Activated CD8-positive, alpha-beta memory T cell treated with anti-CD3 and anti-CD28 coated beads for 24 hours (primary cell): ENCODE data around the gene TMEM255A.
"Not testable (repeated sequence)": the region's sequence is repeated elsewhere in the genome, so short reads cannot be mapped to it uniquely, and the experiment has no call there.

Source experiments
- DNase-seq: peaks from one replicate; pipeline ENCODE4 v3.0.0-alpha.2; 2020

The TMEM255A gene

GRCh38 chrX:120310861-120311726 is at the start of gene TMEM255A:
TSS of gene TMEM255A (minus strand) at chrX:120311461. CDS start at chrX:120311309, 152 bp downstream.
- DNase-seq: no peak

DNA sequence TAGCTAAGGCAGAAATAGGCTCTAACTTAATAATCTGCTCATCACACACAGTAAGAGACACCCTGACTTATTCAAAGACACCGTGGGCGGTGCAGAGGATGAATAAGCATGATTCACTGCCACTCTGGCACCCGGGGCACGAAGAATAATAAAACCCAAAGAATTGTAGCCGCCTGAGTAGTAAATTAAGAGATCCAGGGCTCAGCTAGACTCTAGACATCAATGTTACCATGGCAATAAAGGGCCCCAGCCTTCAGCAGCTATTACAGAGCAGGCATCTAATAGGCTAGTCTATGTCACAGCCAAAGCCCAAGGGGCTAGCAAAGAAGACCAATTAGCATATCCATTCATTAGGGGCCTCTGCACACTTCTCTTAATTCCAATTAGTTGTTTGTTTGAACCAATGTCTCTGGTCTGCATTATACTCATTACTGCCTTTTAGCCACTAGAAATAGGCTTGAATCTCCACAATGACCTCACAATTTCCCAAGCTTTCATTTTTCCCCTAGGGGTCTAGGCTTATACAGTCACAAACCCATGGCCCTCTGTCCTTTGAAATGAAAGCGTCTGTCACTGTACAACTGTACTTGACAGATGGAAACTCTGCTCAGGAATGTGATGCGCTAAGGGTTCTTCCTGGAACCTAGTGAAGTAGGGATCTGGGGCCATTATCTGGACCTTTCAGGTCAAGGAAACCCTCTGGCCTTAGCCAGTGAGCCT is 47.6 kb upstream of the TMEM255A start:
- no peak for DNase-seq

GRCh38 chrX:120357186-120357585 is 45.9 kb upstream of the TMEM255A start:
- no peak for DNase-seq

DNA sequence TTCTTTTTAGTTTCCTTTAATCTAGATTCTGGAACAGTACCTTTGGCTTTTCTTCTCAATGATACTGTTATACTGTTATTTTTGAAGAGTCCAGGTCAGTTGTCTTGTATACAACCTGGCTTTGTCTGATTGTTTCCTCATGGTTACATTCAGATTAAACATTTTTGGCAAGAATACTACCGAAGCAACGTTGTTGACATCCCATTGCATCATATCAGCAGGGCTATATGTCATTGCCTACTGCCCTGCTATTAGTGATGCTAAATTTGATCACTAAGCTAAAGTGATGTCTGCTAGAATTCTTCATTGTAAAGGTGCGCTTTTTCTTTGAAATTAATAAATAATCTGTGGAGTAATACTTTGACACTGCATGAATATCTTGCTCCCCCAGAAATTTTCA is 44.8 kb upstream of the TMEM255A start:
- DNase-seq: no peak

DNA sequence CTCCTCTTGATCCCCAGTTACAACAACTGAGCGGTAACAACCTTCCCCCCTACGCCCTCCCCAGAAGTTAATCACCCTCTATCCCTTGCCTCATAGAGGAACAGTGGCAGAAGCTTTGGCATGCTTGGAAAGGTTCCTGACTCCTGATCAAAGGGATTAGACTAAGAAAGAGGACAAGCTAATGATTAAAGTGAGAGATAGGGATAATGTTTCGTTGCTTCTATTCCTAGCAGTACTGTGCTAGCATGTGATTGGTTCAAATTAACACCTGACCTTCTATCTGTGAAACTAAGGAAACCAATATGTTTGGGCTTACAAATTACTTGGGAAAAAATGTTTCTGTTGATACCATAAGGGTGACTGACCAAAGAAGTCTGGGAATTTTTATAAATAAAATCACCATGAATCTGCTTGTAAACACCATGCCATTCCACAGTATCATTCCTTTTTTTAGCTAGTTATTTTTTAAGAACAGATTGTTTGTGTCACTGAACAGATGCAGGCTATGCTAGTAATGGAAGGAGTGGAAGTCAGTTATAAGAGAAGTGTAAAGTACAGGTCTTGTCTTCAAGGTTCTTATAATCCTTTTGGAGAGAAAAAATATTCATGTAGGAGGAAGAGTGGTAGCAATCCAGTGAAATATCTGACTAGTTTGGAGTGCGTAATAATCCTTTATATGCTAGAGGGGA is 39.3 kb upstream of the TMEM255A start:
- no peak for DNase-seq

GRCh38 chrX:120344566-120344965 is 33.3 kb upstream of the TMEM255A start:
- not testable (repeated sequence) for DNase-seq

DNA sequence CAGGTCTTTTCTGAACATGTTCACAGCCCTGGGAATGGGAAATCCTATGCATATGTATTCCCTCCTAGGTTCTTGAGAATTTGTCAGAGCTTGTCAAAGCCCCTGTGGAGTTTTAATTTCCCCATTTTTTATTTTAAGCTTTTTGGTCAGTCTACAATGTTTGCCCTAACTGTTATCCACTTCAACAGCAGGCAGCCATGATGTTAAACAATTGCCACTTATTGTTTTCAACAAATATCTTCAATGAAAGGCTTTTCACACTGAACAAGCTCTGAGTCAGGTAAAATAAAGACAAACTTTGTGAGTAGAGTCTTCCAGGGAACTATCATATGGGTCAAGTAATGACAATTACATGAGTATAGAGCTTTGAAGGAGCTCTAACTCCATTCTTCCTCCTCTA is 25.6 kb upstream of the TMEM255A start:
- no peak for DNase-seq

DNA sequence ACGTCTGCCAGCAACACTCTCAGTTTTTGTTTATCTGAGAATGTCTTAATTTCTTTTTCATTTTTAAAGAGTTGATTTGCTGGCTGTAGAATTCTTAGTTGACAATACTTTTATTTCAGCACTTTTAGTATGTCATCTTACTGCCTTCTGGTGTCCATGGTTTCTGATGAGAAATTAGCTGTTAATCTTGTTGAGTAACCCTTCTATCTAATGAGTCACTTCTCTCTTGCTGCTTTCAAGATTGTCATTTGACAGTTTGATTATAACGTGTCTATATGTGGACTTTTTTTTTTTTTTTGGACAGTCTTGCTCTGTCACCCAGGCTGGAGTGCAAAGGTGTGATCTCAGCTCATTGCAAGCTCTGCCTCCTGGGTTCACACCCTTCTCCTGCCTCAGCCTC is 24.0 kb upstream of the TMEM255A start:
- DNase-seq: no peak

- no peak for DNase-seq
These were observed 23.3 kb upstream of the TMEM255A start for GRCh38 chrX:120334603-120335002.

DNA sequence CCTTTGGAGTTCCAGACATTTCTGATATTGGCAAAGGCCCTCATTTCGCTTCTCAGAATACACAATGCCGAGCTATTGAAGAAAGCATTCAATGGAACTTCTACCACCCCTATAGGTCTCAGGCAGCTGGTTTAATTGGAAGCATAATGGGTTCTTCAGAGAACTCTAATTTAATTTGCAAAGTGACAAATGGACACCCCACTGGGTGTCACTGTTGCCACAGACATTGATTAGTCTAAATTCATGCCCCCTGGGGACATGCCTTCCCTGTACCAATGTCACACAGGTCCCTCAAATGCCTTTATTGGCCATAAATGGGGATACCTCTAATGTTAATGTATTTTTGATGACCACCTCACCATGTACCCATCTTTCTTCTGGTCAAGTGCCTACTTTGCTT is 22.9 kb upstream of the TMEM255A start:
- DNase-seq: no peak

DNA sequence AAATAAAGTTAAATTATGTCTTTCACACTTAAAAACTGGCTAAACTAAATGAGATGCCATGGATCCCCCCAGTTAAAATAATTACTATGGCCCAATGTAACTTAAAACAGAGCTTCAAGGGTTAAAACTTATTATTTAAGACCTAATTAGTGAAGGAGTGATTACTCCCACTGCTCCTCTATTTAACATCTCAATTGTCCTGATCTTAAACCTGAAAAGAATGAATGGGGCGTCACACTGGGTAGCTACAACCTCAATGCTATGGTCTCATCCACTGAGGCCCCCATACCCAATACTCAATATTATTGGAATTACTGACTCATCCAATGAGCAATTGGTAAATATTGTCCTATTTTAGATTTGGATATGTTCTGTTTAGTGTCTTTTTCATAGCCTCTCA is 21.1 kb upstream of the TMEM255A start:
- no peak for DNase-seq

DNA sequence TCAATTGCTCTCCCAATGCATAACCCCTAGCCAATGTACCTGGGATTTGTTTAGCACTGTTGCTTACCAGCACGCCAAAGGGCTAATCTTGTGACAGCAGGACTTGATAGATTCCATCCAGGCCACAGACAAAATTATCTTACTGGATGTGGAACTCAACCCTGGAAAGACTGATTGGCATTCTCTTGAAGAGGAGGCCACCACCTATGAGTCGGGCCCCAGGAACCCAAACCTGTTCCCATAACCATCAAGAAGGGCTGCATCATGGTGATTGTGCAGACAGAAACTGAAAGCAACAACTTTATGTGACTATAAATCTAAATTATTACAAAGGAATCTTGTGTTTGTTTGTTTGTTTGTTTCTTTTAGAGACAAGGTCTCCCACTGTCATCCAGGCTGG is 19.9 kb upstream of the TMEM255A start:
- DNase-seq: no peak

GRCh38 chrX:120321520-120322281 is 10.4 kb upstream of the TMEM255A start:
- no peak for DNase-seq

DNA sequence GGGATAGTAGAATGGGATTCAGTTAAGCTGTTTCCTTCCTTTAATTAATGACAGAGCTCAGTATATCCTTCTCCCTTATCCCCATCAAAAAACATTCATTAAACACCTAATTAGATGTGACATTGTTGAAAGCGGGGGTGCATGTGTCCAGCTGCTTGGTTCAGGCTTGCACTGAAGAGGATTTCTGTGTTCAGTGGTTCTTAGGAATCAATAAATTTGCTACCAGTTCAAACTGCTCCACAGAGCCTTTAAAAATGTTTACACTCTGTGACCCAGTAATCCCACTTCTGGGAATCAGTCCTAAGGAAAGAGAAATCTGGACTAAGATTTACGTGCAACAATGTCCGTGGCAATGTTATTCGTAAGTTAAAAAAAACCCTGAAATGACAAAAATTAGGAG is 7.2 kb upstream of the TMEM255A start:
- DNase-seq: no peak

DNA sequence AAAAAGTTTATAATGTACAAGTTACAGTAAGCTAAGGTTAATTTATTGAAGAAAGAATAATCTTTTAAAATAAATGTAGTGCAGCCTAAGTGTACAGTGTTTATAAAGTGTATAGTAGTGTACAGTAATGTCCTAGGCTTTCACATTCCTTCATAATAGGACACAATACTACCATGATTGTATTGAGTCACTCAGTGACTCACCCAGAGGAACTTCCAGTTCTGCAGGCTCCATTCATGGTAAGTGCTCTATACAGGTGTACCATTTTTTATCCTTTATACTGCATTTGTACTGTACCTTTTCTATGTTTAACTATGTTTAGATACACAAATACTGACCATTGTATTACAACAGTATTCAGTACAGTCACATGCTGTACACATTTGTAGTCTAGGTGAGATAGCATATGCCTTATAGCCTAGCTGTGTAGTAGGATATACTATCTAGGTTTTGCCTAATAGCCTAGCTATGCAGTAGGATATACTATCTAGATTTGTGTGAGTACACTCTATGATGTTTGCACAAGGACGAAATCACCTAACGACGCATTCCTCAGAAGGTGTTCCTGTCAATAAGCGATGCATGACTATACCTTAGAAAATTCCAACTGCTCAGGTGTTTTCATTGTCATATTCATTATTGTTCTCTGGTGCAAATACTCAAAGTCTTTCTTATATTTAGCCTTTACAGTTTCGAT is 5.5 kb upstream of the TMEM255A start:
- DNase-seq: no peak

GRCh38 chrX:120315776-120316175 is 4.5 kb upstream of the TMEM255A start:
- no peak for DNase-seq

DNA sequence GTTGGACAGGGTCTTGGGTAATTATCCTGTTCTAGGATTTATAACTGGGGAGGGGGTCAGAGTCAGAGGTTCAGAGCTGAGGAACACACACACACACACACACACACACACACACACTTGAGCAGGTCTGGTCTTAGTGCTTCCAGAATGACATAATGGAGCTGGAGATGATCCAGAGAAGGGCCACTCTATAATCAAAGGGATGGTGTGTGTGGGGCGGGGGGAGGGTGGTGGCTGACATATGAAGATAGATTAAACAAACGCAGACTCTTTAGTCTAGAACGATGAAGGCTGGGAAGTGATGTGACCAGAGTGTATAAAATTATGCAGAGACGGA is 434 bp upstream of the TMEM255A start:
- DNase-seq: no peak

GRCh38 chrX:120309873-120310705 is 1.2 kb downstream of the TMEM255A start:
- DNase-seq: no peak

DNA sequence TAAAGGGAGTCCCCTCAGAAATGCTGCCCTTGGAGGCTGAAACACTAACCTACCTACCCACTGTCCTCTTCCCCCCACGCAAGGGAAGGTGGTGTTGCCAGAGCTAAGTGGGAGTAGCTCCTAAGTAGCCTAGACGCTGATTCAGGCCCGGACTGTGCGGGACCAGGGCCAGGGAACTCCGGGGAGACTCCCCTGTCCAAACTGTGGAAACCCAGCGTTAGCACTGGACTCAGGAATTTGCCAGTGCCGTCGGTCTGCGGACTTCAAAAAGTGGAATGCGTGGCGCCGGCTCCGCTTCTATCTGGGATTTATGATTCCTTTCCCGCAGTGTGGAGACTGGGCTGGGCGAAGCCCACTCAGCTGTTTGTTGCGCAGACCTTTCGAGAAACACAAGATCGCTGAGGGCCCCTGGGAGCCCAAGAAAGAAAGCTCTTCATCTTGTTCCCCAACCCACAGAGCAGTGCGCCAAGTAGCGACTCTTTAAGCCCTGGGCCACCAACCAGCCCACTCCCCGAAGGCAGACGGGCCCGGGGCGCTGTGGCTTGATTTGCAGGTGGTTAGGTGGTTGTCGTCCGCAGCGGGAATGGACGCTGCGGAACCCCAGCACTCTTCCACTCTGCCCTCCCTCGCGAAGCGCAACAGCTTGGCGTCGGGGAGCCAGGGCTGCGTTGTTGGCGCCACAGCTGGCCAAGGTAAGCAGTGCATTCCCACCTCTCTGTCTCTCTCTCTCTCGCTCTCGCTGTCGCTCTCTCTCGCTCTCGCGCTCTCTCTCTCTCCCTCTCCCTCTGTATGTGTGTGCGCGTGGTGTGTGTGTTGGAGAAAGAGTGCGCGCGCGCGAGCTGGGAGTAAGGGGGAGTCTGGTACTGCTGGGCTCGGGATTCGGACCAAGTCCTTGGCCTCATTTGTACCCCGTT is 2.0 kb downstream of the TMEM255A start:
- DNase-seq: peak; percentile 71

DNA sequence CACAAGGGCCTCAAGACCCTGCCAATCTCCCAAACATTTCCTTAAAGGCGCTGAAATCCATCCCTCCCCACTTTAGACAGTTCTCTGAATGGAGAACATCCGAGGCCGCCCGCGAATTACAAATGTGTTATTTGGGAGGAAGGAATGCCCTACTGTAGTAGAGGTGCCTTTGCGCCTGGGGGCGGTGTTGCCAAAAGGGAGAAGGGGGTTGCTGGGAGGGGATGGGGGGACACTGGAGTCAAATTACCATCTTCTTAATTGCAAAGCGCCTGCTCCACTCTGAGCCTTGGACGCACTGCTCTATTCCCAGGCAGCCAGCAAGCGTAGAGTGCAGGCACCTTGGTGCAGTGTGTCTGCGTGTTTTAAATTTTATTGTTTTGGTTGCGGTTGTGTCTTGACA is 2.7 kb downstream of the TMEM255A start:
- no peak for DNase-seq
